MM.1S (cell line): ENCODE data around the gene PKIG.

Source experiments
- DNase-seq: peaks from one replicate; pipeline ENCODE4 v3.0.0-alpha.2; 2015
- H2AFZ ChIP-seq: fragments of 300-600 bp; sonication (generic); 2 replicates; pipeline ENCODE4 v1.6.0; 2016; ENCODE audit warnings: antibody characterized with exemption, low read length
- H3F3A ChIP-seq: fragments of 300-600 bp; sonication (generic); 2 replicates; pipeline ENCODE4 v1.6.1; 2016; ENCODE audit warnings: mild to moderate bottlenecking, antibody characterized with exemption, low read length, moderate library complexity, mixed read lengths; ENCODE audit not compliant: insufficient read depth
- H3K27ac ChIP-seq: fragments of 300-600 bp; sonication (generic); 2 replicates; pipeline ENCODE4 v1.5.1; 2016; ENCODE audit warnings: mild to moderate bottlenecking, low read length
- H3K27me3 ChIP-seq: fragments of 300-600 bp; sonication (generic); replicated peaks from 2 replicates; pipeline ENCODE4 v1.6.0; 2016; ENCODE audit warnings: low read length; ENCODE audit not compliant: insufficient read depth
- H3K36me3 ChIP-seq: fragments of 300-600 bp; sonication (generic); replicated peaks from 2 replicates; pipeline ENCODE4 v1.6.1; 2016; ENCODE audit warnings: mild to moderate bottlenecking, low read length, mixed read lengths; ENCODE audit not compliant: insufficient read depth
- H3K4me1 ChIP-seq: fragments of 300-600 bp; sonication (generic); 2 replicates; pipeline ENCODE4 v1.6.1; 2016; ENCODE audit warnings: low read length, mixed read lengths
- H3K4me2 ChIP-seq: fragments of 300-600 bp; sonication (generic); 2 replicates; pipeline ENCODE4 v1.6.0; 2016; ENCODE audit warnings: low read depth, low read length
- H3K4me3 ChIP-seq: fragments of 300-600 bp; sonication (generic); 2 replicates; pipeline ENCODE4 v1.5.1; 2016; ENCODE audit warnings: low read length, mixed read lengths
- H3K79me2 ChIP-seq: fragments of 300-600 bp; sonication (generic); 2 replicates; pipeline ENCODE4 v1.6.1; 2016; ENCODE audit warnings: mixed run types, low read length, mixed read lengths
- H3K9ac ChIP-seq: fragments of 300-600 bp; sonication (generic); 2 replicates; pipeline ENCODE4 v1.6.1; 2016; ENCODE audit warnings: low read length, mixed read lengths
- H3K9me2 ChIP-seq: fragments of 300-600 bp; sonication (generic); replicated peaks from 2 replicates; pipeline ENCODE4 v1.6.1; 2016; ENCODE audit warnings: mild to moderate bottlenecking, low read length, mixed read lengths; ENCODE audit not compliant: insufficient read depth
- H3K9me3 ChIP-seq: fragments of 300-600 bp; sonication (generic); replicated peaks from 2 replicates; pipeline ENCODE4 v1.6.1; 2016; ENCODE audit warnings: mild to moderate bottlenecking, low read length, mixed read lengths; ENCODE audit not compliant: insufficient read depth
- H4K20me1 ChIP-seq: fragments of 300-600 bp; sonication (generic); 2 replicates; pipeline ENCODE4 v1.6.1; 2016; ENCODE audit warnings: mild to moderate bottlenecking, low read length, moderate library complexity, mixed read lengths; ENCODE audit not compliant: insufficient read depth
- CTCF ChIP-seq: fragments of 300-600 bp; sonication (generic); IDR thresholded peaks from 2 replicates; pipeline ENCODE4 v1.5.1; 2016; ENCODE audit warnings: antibody characterized with exemption, low read length, mixed read lengths
- EZH2 ChIP-seq: fragments of 300-600 bp; sonication (generic); optimal IDR thresholded peaks from 2 replicates; pipeline ENCODE3; 2017; ENCODE audit warnings: low read depth, mild to moderate bottlenecking, antibody characterized with exemption, low read length, mixed read lengths
- EZH2phosphoT487 ChIP-seq: fragments of 300-600 bp; sonication (generic); IDR thresholded peaks from 2 replicates; pipeline ENCODE4 v1.6.1; 2018; ENCODE audit warnings: antibody characterized with exemption, low read length

The PKIG gene

GRCh38 chr20:44580581-44581268, 1.7 kb upstream of the PKIG start:
- Histone ChIP-seq H3K4me1 (peaks cover 6% of the 10 kb centered on the region; the same call in 1 of the 2 replicates), H4K20me1 (no peaks in the 10 kb centered on the region), H3K27ac (no peak overlapping the region), H2AFZ (no peak overlapping the region), H3K9me2 (no peaks in the 10 kb centered on the region), H3K4me3 (no peak overlapping the region), H3K4me2 (peak overlapping the region; percentile 1; the same call in 1 of the 2 replicates), H3K79me2 (no peaks in the 10 kb centered on the region), H3K9ac (no peak overlapping the region), H3K36me3 (no peaks in the 10 kb centered on the region), H3K27me3 (no peaks in the 10 kb centered on the region), H3F3A (no peaks in the 10 kb centered on the region), H3K9me3 (no peaks in the 10 kb centered on the region)
- TF ChIP-seq CTCF (no peak), EZH2 (no peak), EZH2phosphoT487 (no peak)
- no peak for DNase-seq

- peaks cover 6% of the 10 kb centered on the region; the same call in 1 of the 2 replicates for H3K4me1 ChIP-seq
- no peaks in the 10 kb centered on the region for H3K9me3 ChIP-seq
- no peak overlapping the region for H3K4me3 ChIP-seq
- H3K79me2 ChIP-seq, result no peaks in the 10 kb centered on the region
- H3F3A ChIP-seq, result no peaks in the 10 kb centered on the region
- no peak for DNase-seq
- no peak overlapping the region for H3K9ac ChIP-seq
- no peak overlapping the region for H3K27ac ChIP-seq
- no peaks in the 10 kb centered on the region for H4K20me1 ChIP-seq
- H3K36me3 ChIP-seq, result no peaks in the 10 kb centered on the region
- H3K9me2 ChIP-seq, result no peaks in the 10 kb centered on the region
- no peak for TF ChIP-seq EZH2
- no peak for TF ChIP-seq CTCF
- no peak for TF ChIP-seq EZH2phosphoT487
- H3K4me2 ChIP-seq, result peak overlapping the region; percentile 1; the same call in 1 of the 2 replicates
- H3K27me3 ChIP-seq, result no peaks in the 10 kb centered on the region
- no peak overlapping the region for H2AFZ ChIP-seq
Observed at GRCh38 chr20:44581515-44581914, 864 bp upstream of the PKIG start.

- TF ChIP-seq EZH2 (no peak), CTCF (no peak), EZH2phosphoT487 (no peak)
- H2AFZ ChIP-seq, result no peak overlapping the region
- H3K9ac ChIP-seq, result no peak overlapping the region
- no peaks in the 10 kb centered on the region for H3F3A ChIP-seq
- no peak overlapping the region for H3K27ac ChIP-seq
- no peaks in the 10 kb centered on the region for H3K9me2 ChIP-seq
- no peaks in the 10 kb centered on the region for H4K20me1 ChIP-seq
- H3K36me3 ChIP-seq, result no peaks in the 10 kb centered on the region
- no peak overlapping the region; the same call in 1 of the 2 replicates for H3K4me3 ChIP-seq
- DNase-seq, result no peak
- peaks cover 6% of the 10 kb centered on the region; the same call in 1 of the 2 replicates for H3K4me1 ChIP-seq
- no peak overlapping the region for H3K4me2 ChIP-seq
- H3K9me3 ChIP-seq, result no peaks in the 10 kb centered on the region
- no peaks in the 10 kb centered on the region for H3K79me2 ChIP-seq
- no peaks in the 10 kb centered on the region for H3K27me3 ChIP-seq
Observed at GRCh38 chr20:44583157-44583556, 778 bp downstream of the PKIG start.
